ENCODE measurements around the gene ACAD11. TPM values are rescaled to one million over a fixed set of nuclear protein-coding genes. Genes with fewer than 3 reads are reported as not detected.

The ACAD11 gene
- total and polyA plus RNA-seq, 4 donors, result 52.2 to 357 (median 65.6) TPM

- H3K9ac ChIP-seq (ENCODE audit: low read depth in 1 of 2, low read length in 2 of 2), result no peak overlapping the region
- H3K9me3 ChIP-seq (ENCODE audit: control insufficient read depth in 4 of 4, low read length in 3 of 4), result no peaks in the 10 kb centered on the region
- WGBS, result 88% methylated on average over 2 of the region's 2 CpGs
- DNase-seq (ENCODE audit: low spot score), result no peak
- TF ChIP-seq EGR1 (IDR thresholded peaks at IDR 0.05; ENCODE audit: low read depth in 2 of 2), result no peak
- no peak for TF ChIP-seq JUND (IDR thresholded peaks at IDR 0.05)
- TF ChIP-seq FOXA2 (IDR thresholded peaks at IDR 0.05), result no peak
- no peak for TF ChIP-seq HNF4G (IDR thresholded peaks at IDR 0.05)
- TF ChIP-seq CTCF (IDR thresholded peaks at IDR 0.05; ENCODE audit: low read depth, low read length, missing input control), result no peak
- no peak for TF ChIP-seq RXRA (IDR thresholded peaks at IDR 0.05)
- no peak for TF ChIP-seq RAD21 (IDR thresholded peaks at IDR 0.05)
- TF ChIP-seq, protein P1, sequence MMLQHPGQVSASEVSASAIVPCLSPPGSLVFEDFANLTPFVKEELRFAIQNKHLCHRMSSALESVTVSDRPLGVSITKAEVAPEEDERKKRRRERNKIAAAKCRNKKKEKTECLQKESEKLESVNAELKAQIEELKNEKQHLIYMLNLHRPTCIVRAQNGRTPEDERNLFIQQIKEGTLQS (IDR thresholded peaks at IDR 0.05), result no peak
- TF ChIP-seq NR2F2 (IDR thresholded peaks at IDR 0.05), result no peak
- no peak for TF ChIP-seq SP1 (IDR thresholded peaks at IDR 0.05)
- no peak for TF ChIP-seq FOXA1 (IDR thresholded peaks at IDR 0.05)
- no peaks in the 10 kb centered on the region for H3K27me3 ChIP-seq (ENCODE audit: control insufficient read depth in 4 of 4, insufficient read depth in 4 of 4, low read length in 3 of 4)
- H3K27ac ChIP-seq (ENCODE audit: low read depth in 1 of 2, low read length in 2 of 2), result no peak overlapping the region
- no peak overlapping the region for H3K4me3 ChIP-seq (ENCODE audit: low read depth in 1 of 3, low read length in 3 of 3)
- no peaks in the 10 kb centered on the region for H3K4me1 ChIP-seq (ENCODE audit: control insufficient read depth in 4 of 4, insufficient read depth in 4 of 4, low read length in 3 of 4)
- peaks cover 1 to 27% (median 16%) of the 10 kb centered on the region in 4 donors for H3K36me3 ChIP-seq (ENCODE audit: control insufficient read depth in 4 of 4, insufficient read depth in 3 of 4, low read depth in 1 of 4, low read length in 3 of 4)
Measured at GRCh38 chr3:132568422-132568821, 91.2 kb downstream of the ACAD11 start.

DNA sequence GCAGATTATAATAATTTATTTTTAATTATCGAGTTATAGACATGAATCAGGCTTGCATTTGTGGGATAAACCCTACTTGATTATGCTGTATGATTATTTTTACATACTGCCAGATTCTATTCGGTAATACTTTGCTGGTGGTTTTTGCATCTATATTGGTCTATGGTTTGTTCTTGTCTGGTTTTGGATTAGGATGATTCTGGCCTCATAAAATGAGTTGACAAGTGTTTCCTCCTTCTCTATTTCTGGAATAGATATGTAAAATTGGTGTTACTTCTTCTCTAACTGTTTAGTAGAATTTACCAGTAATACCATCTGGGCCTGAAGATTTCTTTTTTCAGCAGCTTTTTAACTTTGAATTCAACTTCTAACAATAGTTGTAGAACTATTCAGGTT lies 95.5 kb downstream of the ACAD11 start:
- 95% methylated on average over 2 of the region's 2 CpGs for WGBS
- H3K9ac ChIP-seq (ENCODE audit: low read depth in 1 of 2, low read length in 2 of 2), result no peak overlapping the region
- no peak for DNase-seq (ENCODE audit: low spot score)

More for the DNA sequence above, 95.5 kb downstream of the ACAD11 start:
- no peaks in the 10 kb centered on the region for H3K9me3 ChIP-seq (ENCODE audit: control insufficient read depth in 4 of 4, low read length in 3 of 4)
- no peaks in the 10 kb centered on the region for H3K4me1 ChIP-seq (ENCODE audit: control insufficient read depth in 4 of 4, insufficient read depth in 4 of 4, low read length in 3 of 4)
- H3K36me3 ChIP-seq (ENCODE audit: control insufficient read depth in 4 of 4, insufficient read depth in 3 of 4, low read depth in 1 of 4, low read length in 3 of 4), result peaks cover 1 to 37% (median 21%) of the 10 kb centered on the region in 4 donors
- no peaks in the 10 kb centered on the region for H3K27me3 ChIP-seq (ENCODE audit: control insufficient read depth in 4 of 4, insufficient read depth in 4 of 4, low read length in 3 of 4)
- no peak overlapping the region for H3K4me3 ChIP-seq (ENCODE audit: low read depth in 1 of 3, low read length in 3 of 3)
- H3K27ac ChIP-seq (ENCODE audit: low read depth in 1 of 2, low read length in 2 of 2), result no peak overlapping the region
- TF ChIP-seq, protein P2, sequence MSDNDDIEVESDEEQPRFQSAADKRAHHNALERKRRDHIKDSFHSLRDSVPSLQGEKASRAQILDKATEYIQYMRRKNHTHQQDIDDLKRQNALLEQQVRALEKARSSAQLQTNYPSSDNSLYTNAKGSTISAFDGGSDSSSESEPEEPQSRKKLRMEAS (IDR thresholded peaks at IDR 0.05), result no peak
- no peak for TF ChIP-seq TAF1 (conservative IDR thresholded peaks at IDR 0.05)
- TF ChIP-seq JUND (IDR thresholded peaks at IDR 0.05), result no peak
- no peak for TF ChIP-seq GABPA (IDR thresholded peaks at IDR 0.05 in 1 of 2, conservative IDR thresholded peaks at IDR 0.05 in 1 of 2)
- TF ChIP-seq FOXA2 (IDR thresholded peaks at IDR 0.05), result no peak
- TF ChIP-seq NR2F2 (IDR thresholded peaks at IDR 0.05), result no peak
- no peak for TF ChIP-seq HNF4G (IDR thresholded peaks at IDR 0.05)
- no peak for TF ChIP-seq RAD21 (IDR thresholded peaks at IDR 0.05)
- TF ChIP-seq CTCF (IDR thresholded peaks at IDR 0.05; ENCODE audit: low read depth, low read length, missing input control), result no peak
- no peak for TF ChIP-seq YY1 (IDR thresholded peaks at IDR 0.05)
- TF ChIP-seq, protein P3, sequence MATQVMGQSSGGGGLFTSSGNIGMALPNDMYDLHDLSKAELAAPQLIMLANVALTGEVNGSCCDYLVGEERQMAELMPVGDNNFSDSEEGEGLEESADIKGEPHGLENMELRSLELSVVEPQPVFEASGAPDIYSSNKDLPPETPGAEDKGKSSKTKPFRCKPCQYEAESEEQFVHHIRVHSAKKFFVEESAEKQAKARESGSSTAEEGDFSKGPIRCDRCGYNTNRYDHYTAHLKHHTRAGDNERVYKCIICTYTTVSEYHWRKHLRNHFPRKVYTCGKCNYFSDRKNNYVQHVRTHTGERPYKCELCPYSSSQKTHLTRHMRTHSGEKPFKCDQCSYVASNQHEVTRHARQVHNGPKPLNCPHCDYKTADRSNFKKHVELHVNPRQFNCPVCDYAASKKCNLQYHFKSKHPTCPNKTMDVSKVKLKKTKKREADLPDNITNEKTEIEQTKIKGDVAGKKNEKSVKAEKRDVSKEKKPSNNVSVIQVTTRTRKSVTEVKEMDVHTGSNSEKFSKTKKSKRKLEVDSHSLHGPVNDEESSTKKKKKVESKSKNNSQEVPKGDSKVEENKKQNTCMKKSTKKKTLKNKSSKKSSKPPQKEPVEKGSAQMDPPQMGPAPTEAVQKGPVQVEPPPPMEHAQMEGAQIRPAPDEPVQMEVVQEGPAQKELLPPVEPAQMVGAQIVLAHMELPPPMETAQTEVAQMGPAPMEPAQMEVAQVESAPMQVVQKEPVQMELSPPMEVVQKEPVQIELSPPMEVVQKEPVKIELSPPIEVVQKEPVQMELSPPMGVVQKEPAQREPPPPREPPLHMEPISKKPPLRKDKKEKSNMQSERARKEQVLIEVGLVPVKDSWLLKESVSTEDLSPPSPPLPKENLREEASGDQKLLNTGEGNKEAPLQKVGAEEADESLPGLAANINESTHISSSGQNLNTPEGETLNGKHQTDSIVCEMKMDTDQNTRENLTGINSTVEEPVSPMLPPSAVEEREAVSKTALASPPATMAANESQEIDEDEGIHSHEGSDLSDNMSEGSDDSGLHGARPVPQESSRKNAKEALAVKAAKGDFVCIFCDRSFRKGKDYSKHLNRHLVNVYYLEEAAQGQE (IDR thresholded peaks at IDR 0.05), result no peak
- no peak for TF ChIP-seq EGR1 (IDR thresholded peaks at IDR 0.05; ENCODE audit: low read depth in 2 of 2)
- TF ChIP-seq HNF4A (conservative IDR thresholded peaks at IDR 0.05), result no peak
- TF ChIP-seq FOXA1 (IDR thresholded peaks at IDR 0.05), result no peak
- TF ChIP-seq, protein P4, sequence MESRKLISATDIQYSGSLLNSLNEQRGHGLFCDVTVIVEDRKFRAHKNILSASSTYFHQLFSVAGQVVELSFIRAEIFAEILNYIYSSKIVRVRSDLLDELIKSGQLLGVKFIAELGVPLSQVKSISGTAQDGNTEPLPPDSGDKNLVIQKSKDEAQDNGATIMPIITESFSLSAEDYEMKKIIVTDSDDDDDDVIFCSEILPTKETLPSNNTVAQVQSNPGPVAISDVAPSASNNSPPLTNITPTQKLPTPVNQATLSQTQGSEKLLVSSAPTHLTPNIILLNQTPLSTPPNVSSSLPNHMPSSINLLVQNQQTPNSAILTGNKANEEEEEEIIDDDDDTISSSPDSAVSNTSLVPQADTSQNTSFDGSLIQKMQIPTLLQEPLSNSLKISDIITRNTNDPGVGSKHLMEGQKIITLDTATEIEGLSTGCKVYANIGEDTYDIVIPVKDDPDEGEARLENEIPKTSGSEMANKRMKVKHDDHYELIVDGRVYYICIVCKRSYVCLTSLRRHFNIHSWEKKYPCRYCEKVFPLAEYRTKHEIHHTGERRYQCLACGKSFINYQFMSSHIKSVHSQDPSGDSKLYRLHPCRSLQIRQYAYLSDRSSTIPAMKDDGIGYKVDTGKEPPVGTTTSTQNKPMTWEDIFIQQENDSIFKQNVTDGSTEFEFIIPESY (IDR thresholded peaks at IDR 0.05), result no peak
- TF ChIP-seq SP1 (IDR thresholded peaks at IDR 0.05), result no peak
- TF ChIP-seq, protein P1 (IDR thresholded peaks at IDR 0.05), result no peak
- TF ChIP-seq RXRA (IDR thresholded peaks at IDR 0.05), result no peak

All from liver (tissue), 9 donors.